HG03432 (cell line): ENCODE measurements around the gene EPHB2.

Experiments used
- ATAC-seq: cut with Tn5 transposase; IDR thresholded peaks from one replicate; pipeline ENCODE4 v1.9.1; 2021; ENCODE audit warnings: mild to moderate bottlenecking, moderate library complexity; ENCODE audit not compliant: unreplicated experiment

EPHB2 gene

DNA sequence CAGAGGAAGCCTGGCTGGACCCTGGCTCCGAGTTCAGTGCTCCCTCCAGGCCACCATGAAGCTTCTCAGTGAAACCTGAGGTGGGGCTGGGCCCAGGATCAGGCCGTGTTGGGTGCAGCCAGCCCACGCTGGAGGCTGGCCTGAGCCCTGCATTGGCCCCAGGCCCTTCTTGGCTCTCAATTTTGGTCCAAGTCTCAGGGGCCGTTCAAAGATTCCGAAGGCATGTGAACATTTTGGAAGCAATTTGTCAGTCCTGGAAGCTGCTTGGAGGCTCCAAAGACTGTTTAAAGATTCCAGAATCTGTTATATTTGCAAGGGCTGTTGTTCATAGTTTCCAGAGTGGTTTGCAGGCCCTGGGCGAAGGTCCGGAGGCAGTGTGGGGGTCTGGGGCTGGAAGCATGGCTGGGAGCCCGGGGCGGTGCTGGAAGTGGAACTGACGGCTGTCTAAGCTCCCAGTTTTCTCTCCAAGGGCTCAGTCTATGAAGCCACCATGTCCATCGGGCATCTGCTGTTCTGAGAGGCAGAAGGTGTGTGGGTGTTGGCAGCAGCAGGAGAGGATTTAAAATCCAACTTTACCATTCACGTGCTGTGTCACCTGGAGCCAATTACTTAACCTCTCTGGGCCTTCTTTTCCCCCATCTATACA, 104.9 kb downstream of the EPHB2 start:
- no peak for ATAC-seq

DNA sequence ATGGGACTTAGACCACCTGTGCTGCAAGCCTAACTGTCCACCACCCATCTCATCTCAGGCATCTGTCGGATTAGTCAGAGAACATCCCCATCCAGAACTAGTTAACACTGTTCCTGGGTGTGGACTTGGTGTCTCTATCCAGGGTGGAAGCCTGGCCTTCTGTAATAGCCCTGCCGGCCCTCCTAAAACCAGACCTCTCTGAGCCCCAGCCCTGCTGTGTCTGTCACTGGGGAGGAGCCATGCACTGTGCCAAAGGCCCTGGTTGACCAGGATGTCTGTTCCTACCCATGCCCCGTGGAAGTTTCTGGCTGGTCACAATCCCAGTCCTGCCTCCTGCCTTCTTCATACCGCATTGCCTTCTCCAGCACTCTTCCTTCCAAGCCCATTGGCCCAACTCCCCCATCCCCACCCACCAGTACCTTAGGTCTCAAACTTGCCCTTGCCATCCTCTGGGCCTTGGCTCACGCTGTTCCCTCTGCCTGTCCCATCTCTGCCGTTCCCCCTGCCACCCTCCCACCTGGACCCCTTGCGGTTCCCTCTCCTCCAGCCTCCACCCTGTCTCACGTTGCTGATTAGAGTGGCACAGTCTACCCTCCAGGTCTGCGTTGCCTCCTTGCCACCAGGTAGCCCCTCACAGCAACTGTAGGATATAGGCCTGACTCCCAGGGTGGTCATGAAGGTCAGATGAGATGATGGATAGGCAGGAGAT, 105.6 kb downstream of the EPHB2 start:
- no peak for ATAC-seq

DNA sequence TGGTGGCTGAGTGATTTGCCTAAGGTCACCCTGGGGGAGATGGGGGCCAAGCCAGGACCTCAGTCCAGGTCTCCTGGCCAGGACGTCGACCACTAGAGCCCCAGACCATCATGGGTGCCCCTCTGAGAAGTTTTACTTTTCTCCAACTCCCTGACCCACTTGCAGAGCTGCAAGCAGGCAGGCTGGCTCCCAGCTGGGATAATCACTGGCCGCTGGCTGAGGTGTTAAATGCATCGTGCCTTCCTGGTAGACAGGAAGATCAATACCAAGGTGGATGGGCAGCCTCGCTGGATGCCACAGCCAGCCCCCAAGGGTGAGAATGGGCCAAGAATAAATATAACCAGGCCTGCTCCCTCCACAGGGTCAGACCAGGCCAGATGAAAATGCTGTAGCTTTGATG, 106.2 kb downstream of the EPHB2 start:
- no peak for ATAC-seq

DNA sequence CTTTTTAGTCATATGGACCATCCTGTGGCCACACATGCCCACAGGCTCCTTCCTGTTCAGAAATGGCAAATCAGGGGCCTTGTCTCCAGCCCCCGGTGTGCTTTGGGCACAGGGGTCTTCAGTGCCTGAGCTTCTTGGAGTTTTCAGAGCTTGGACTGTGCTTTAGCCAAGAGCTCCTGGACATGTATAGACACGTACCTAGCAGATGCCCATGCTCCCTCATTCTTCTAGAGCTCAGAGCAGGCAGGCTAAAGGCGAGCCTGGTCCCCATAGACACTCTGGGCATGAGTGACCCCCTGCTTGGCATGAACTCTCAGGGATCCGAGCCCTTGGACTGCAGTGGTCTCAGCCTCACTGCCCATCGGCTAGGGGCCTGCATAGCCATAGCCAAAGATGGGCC, 106.8 kb downstream of the EPHB2 start:
- no peak for ATAC-seq

DNA sequence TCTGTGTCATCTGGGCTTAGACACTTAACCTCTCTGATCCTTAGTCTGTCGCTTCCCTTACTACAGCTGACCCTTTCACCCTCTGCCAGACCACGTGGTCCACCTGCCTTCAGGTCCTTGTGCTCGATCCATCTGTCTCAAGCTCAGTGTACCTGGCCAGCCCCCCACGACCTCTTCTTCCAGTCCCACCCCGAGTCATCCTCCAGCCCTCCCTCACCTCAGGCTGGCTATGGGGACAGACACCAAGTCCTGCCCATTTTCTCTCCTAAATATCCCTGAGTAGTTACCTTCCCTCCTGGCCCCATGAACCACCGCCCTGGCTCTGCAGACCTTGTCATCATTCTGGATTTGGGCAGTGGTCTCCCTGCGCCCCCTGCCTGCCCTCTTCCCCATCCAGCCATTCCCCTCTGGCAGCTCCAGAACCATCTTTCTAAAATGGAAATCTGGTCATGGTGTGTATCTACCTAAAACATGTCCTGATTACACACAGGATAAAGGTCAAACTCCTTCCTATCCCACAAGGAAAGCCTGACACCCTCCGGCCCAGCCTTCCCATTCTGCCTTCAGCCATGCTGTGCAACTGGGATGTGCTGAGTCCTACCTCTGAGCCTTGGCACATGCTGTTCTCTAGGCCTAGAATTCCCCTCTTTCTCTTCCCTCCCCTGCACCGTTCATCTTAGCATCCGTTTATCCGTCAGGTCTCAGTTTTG, 107.6 kb downstream of the EPHB2 start:
- ATAC-seq, result no peak

DNA sequence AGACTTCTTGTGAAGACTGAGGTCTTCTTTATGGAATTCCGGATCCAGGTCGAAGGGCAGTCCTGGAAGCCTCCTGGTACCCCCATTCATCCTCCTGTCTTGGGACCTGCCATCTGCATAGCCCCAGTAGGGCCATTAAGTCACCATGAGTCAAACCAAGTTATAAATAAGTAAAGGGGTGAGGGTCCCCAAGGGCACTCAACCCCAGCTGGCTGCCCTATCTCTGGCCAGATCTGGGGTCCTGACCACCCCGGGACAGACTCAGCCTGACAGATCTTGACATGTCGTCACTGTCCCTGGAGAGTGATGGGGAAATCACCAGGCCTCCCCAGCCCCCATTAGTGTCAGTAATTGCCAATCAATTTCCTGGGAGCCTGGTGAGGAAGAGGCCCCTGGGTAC, 108.7 kb downstream of the EPHB2 start:
- no peak for ATAC-seq

DNA sequence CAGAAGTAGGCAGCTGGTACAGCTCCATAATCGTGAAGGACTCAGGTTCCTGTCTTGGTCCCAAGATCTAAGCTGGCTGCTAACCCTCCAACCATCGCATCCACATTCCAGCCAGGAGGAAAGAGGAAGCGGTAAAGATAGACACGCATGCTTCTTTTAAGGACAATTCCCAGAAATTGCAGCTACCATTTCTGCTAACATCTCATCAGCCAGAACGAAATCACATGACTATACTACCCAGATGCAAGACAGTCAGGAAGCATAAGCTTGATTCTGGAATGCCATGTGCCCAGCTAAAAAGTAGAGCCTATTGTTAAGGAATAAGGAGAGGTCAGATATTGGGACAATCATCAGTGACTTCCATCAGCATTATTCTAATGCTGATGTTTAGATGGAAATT, 110.4 kb downstream of the EPHB2 start:
- ATAC-seq, result no peak

DNA sequence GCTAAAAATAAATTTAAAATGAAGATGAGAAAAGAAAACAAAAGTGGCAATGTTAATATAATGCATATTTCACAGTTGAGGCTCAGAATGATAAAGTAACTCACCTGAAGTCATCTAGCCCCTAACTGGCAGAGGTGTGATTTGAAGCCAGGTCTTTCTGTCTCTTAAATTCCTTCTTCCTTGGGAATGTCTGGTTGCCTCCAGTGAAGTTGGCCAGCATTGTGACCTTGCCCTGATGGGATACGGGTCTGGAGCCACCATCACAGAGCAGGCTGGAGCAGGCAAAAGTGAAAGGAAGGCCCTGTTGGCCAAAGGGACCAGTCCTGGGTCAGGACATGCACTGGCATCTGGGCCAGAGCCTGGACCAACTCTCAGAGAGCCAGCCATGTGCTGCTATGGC, 111.7 kb downstream of the EPHB2 start:
- no peak for ATAC-seq

DNA sequence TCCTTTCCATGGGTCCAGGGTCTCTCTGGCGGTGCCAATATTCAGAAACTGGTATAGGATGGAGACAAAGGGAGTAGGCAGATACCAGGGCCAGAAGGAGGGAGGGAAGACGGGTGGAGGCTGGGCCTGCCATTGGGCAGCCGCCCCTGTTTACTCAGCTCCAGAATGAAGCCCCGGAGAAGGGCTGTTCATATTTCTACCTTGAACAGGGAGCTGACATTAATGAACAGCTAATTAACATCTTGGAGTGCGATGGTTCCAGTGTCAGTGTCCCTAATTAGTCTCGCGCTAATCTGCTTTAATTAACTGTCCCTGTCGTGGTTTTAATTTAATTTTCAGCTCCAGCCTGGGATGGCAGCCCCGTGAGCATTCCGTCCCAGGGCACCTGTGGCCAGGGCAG, 113.8 kb downstream of the EPHB2 start:
- no peak for ATAC-seq

DNA sequence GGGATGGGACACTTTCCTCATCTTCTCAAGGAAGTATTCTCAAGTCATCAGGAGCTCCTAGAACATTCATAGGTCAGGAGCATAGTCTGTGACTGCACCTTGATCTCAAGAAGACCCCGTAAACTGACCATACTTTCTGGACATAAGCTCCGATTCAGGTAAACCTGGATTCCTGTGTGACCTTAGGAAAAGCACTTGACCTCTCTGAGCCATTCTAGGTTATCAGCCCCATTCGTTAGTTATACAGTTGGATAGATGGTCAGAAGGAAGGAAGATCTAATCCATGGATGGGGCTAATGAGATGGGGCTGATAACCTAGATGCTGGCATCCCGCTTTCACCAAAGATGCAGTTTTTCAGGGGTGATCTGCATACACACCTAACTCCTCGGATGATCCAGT, 114.3 kb downstream of the EPHB2 start:
- no peak for ATAC-seq

DNA sequence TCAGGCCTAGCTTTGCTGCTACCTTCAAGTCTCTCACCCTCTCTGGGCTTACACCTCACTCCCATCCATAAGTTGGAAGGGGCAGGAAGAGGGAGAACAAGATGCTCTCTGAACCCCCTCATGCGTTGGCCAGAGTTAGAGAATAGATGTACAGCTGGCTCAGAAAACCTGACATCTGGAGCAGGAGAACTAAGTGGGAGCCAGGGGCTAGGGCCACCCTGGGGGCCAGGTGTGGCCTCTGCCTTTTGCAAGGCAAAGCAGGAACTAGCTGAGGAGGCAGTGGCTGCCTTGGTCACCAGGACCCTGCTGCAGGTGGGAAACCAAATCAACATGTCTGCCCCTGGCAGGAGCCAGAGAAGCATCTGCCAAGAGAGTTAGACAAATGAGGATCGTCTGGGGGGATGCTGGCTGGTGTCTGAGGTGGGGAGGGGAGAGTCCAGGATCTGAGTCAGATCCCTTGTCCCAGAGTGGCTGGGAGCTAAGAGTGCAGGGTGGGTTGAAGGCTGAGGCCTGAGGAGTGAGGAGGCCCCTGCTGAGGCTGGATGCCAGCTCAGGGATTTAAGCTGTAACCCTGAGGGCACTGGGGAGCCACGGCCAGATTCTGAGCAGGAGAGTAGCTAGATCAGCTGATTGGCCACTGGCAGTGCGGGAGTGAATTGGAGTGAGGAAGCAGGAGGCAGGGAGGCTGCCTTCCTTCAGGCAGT, 115.0 kb downstream of the EPHB2 start:
- ATAC-seq, result no peak

DNA sequence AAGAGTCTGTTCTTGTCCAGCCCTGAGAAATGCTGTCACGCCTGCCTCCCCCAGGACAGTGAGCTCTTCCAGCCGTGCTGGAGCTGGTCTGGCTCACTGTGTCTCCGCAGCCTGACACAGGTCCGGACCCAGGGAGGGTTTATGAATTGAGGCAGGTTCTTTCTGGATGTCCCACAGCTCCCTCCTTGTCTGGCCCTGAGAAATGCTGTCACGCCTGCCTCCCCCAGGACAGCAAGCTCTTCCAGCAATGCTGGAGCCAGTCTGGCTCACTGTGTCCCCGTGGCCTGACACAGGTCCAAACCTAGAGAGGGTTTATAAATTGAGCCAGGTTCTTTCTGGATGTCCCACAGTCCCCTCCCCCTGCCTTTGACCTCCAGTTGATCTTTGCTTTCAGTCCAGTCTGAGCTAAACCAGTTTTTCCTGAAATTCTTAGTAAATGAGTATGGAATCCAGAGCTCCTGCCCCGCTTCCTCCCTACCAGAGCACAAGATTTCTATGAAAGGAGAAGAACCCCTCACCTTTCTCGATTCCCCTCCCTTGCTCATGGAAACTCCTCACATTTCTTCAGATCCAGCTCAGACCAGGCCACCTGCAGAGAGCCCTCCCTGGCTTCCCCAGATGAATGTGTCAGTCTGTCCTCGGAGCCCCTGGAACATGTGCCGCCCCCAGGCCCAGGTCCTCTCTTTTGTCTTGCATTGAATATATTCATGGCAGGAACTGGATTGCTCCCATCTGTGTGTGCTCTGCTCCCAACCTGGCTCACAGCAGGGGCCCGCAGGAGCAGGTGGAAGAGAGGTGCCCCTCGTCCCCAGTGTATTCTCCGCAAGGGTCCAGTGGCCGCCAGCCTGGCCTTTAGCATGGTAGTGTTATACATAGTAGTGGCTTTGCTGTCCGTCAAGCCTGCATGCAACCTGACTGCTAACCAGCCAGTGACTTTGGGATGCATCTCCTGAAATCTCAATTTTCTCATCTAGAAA, 116.3 kb downstream of the EPHB2 start:
- no peak for ATAC-seq

DNA sequence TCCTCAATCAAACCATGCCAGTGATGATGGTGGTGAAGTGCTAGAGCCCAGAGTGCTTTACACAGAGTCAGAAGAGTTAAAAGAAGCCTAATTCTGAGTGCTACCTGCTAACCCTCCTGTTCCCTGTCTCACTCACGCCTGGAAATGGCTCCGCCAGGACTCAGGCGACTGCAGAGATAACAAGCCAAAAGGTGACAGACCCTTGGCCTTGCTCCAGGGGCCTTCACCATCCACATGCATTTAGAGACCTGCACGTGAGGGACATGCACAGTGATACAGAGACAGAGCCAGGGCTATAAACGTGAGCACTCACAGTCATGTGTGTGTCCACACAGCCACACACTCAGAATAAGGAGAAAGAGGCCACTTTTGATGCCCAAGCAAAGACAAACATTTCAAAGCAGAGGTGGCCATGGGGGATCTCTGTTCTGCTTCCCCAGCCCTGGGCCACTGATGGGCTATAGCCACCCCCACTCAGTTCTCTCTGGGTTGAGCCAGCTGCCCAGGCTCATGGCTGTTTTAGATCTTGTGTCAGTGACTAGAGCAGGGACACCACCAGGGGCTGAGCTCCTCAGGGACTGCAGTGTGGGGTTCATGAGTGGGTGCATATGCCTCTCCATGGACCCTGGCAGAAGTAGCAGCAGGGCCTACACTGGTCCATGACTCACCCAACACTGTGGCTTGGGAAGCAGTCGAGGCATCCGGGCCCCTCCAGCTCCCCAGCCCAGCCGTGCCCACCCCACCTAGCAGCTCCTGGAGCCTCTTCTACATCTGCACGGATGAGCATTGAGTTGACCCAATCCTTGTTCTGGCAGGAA, 117.2 kb downstream of the EPHB2 start:
- ATAC-seq, result no peak

DNA sequence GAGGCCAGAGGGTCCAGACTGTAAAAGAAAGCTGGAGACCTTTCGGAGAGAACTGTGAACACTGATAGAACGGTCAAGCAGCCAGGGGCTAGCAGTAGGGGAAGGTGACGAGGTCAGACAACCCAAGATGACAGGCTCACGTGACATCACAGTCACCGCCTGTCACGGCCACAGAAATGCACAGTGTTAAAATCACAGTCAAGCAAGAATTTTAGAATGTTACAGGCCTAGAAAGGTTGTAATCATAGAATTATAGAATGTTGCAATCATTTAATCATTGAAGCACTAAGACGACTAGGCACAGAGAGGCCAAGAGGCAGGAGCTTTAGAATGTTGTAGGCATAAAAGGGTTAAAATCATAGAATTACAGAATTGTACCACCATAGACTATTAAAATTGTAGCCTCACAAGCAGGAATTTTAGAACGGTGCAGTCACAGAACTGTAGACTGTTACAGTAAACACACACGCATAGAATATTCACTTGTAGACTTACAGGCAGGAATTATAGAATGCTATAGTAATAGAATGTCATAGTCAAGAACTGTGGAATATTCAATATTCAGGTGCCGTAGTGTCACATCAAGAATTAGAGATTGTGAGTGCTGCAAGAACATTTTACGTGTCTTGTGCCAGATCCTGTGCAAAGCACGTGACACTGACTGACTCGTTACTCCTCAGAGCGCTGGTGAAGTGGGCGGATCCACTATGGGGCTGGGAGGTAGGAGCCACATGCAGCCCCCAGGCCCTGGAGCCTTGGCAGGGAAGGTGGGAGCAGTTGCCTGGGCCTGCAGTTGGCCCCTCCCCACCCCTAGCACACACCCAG, 118.1 kb downstream of the EPHB2 start:
- no peak for ATAC-seq

DNA sequence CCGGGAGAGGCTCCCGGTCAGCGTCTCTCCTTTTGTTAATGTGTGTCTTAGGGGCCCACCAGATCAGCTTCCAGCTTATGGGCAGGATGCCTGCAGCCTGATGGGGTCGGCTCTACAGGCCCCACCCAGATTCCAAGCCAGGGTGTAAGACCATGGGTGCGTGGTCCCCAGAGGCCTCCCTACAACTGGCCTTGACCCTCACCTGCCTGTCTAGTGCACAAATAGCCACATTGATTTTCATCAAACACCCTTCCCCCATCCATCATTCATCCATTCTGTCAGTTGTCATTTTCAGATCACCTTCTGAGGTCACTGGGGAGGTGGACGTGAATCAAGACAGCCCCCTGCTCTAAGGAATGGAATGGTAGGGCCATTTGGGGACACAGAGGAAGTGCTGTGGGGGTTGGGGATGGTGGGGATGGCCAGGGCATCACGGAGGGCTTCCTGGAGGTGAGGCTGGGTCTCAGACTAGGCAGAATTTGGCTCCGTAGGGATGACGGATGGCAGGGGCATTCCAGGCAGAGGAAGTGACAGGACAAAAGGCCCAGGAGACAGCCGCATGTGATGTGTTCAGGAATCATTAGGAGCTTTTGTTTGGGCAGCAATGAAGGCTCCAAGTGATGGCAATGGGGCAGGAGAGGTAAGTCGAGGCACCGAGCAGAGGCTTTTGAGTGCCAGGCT, 118.8 kb downstream of the EPHB2 start:
- no peak for ATAC-seq

DNA sequence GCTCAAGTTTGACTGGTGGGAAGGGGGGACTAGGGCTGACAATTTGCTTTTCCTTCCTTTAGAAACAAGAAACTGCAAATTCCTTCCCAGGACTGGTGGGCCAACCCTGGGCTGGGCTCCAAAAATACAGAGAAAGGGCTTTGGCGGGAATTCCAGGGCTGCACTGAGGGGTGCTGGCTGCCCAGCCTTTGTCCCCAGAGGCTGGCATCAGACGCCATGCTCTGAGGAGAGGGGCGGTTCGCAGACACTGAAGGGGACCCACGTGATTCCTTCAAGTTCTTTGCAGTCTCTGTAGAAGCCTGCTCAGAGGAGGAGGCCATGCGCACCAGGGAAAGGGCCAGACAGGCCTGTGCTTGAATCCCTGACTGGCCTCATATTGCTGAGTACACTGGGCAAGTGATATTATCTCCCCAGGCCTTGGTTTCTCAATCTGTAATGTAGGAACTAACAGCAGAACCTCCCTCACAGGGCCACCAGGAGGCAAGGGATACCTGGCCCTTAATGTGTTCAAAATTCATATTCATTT, 119.5 kb downstream of the EPHB2 start:
- ATAC-seq, result no peak

DNA sequence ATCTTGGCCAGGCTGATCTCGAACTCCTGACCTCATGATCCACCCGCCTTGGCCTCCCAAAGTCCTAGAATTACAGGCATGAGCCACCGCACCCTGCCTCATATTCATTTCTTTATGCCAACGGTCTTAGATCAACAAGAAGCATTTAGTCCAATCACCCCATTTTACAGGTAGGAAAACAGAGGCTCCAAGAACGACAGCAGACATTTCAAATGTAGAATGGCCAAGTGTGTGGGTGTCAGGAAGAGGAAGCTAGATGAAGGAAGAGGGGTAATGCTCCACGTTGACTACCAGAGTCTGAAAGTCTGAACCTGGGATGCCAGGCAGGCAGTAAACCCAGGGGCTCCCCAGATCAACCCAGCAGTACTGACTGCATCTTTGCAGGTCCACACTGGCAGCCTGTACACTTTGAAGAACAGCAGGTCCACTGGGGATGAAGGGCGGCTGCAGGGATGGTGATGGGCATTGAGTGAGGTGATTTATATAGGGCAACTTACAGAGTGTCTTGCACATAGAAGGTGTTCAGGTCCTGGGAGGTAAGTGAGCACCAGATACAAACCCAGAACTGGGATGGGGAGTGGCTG, 120.2 kb downstream of the EPHB2 start:
- no peak for ATAC-seq
